Measurements from ENCODE around the gene AHI1.

AHI1 gene

GRCh38 chr6:135497412-135498184 is at the start of gene AHI1:
Gene AHI1 (minus strand): TSS chr6:135497740. CDS start chr6:135492237, 5,503 bp downstream.
- DNase-seq = peak; percentile 83

DNA sequence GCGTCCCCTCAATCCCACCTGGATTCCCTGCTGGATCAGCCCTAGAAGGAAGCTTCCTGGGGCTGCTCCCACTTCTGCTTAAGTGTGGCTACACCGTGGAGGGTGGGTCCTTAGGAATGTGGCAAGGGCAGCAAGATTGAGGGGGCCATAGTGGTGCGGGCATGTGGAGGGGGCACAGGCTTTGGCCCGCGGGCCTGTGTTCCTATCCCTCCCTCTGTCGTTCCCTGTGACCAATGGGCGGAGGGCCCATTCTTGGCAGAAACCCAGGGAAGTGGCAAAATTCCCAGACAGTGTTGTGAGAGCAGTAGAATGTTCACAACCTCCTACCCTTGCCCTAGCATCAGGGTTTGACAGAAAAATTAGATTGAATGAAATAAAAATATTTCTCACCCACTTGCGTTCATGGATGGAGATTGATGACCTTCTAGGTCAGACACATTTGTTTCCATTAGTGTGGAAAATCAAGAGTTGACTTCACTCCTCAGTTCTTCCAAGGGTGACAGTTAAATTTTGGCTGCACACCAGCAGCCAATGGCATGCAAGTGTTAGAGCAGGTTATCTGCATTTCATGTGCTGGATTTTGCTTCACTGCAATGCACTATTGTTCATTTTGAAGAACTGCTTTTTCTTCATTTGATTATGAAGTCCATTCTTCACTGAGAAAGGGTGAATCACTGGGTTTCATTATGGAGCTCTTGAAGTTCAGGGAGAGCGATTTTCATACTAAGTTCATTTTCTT is 49.3 kb upstream of the AHI1 start:
- DNase-seq = no peak

- DNase-seq = no peak
These were observed 48.7 kb upstream of the AHI1 start for GRCh38 chr6:135546206-135546605.

GRCh38 chr6:135540207-135540840 is 42.8 kb upstream of the AHI1 start:
- DNase-seq = no peak

DNA sequence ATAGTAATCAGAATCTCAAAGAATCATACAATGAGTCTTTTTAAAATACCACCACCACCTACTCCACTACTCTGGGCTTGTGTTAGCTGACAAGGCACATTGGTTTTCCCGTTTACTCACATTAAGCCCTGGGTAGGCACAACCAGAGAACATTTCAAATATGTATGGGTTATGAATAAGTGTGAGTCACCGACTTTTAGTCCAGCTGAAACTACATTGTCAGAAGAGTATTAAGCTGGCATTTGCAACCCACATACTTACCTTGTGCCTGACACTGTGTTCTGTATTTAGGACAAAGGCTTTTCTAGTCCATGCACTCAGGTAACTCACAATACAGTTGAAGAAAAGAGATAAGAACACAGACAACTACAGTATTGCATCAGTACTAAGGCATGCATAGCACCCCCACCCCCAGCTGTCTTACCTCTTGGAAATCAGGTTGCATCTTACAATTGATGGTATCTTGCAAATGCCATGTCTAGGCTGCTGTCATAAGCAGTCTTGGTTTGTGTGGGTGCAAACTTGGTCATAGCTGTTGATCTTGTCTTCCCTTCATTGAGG is 40.3 kb upstream of the AHI1 start:
- DNase-seq = no peak

GRCh38 chr6:135535989-135536414 is 38.5 kb upstream of the AHI1 start:
- no peak for DNase-seq

- DNase-seq = no peak
These were observed 37.3 kb upstream of the AHI1 start for GRCh38 chr6:135534773-135535380.

DNA sequence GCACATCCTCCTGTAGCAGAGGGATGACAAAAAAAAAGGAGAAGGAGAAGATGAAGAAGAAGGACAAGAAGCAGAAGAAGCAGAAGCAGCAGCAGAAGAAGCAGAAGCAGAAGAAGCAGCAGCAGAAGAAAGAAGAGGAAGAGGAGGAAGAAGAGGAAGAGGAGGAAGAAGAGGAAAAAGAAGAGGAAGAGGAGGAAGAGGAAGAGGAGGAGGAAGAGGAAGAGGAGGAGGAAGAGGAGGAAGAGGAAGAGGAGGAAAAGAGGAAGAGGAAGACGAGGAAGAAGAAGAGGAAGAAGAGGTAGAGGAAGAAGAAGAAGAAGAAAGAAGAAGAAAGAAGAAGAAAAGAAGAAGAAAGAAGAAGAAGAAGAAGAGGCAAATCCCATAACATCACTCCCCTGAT is 35.0 kb upstream of the AHI1 start:
- DNase-seq = no peak

DNA sequence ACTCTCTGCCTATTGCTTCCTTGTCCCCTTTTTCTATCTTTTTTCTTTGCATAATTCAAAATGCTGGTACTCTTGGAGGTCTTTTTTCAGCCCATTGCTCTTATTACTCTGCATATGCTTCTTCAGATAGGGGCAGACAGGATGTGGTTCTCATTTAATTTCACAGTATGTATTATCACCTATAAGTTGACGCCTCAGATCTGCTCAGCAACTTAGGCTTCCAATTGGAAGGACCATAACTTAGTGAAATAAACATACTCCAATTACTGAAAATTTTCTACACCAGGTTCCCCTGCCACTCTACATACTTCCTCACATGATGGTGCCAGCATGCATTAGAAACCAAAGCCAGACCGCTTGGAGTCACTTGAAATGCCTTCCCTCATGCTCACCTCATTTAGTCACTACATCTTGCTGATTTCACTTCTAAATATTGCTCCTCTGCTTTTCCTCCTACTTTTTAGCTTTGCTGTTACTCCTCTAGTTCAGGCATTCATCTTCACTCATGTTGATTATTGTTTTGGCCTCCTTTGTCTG is 34.5 kb upstream of the AHI1 start:
- DNase-seq = no peak

DNA sequence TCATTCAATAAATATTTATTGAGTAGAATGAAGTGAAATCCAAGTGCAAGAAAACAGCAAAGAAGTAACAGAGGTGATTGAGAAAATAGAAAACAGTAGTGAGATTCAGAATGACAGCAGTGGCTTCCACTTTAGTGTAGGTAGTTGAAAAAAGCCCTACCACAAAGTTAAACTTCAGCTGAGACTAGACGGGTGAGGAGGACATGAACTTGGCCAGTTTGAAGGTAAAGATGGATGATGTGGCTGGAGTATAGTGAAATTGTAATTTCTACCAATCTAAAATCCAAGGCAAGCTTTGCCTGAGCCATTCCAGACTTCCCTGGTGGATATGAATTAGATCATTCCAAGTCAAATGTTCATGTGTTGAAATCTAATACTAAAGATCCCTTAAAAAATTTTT is 32.6 kb upstream of the AHI1 start:
- no peak for DNase-seq

- DNase-seq = no peak
These were observed 30.4 kb upstream of the AHI1 start for GRCh38 chr6:135527960-135528249.

GRCh38 chr6:135527116-135527959 is 29.8 kb upstream of the AHI1 start:
- no peak for DNase-seq

GRCh38 chr6:135525594-135525993 is 28.1 kb upstream of the AHI1 start:
- no peak for DNase-seq

GRCh38 chr6:135522965-135523692 is 25.6 kb upstream of the AHI1 start:
- no peak for DNase-seq

- no peak for DNase-seq
These were observed 23.9 kb upstream of the AHI1 start for GRCh38 chr6:135521431-135521830.

- no peak for DNase-seq
These were observed 23.2 kb upstream of the AHI1 start for GRCh38 chr6:135520781-135521180.

DNA sequence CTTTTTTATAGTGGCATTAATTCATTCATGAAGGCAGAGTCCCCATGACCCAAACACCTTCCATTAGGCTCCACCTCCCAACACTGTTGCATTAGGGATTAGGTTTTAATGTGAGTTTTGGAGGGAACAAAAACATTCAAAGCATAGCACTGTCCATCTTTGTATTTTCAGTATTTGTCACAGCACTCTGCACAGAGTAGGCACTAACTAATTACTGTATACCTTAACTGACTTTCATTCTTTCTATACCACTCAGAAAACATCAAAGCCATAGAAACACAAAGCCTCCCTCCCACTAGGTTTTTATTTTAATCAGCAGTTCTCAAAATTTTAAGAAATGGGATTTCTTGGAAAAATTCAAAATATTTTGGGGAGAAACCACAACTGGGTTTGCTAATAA is 21.8 kb upstream of the AHI1 start:
- DNase-seq = no peak

- no peak for DNase-seq
These were observed 20.0 kb upstream of the AHI1 start for GRCh38 chr6:135517527-135517926.

DNA sequence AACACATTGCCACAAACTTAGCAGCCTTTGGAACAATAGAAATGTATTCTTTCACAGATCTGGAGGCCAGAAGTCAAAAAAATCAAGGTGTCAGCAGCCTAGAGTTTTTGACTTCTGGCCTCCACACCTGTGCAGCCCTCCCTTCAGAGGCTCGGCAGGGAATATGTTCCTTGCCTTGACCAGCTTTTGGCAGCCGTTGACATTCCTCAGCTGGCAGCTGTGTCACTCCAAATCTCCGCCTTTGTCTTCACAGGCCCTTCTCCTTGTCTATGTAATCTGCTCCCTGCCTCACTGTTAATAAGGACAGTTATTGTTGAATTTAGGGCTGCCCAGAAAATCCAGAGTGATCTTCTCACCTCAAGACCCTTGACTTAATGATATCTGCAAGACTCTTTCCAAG is 17.2 kb upstream of the AHI1 start:
- DNase-seq = no peak

DNA sequence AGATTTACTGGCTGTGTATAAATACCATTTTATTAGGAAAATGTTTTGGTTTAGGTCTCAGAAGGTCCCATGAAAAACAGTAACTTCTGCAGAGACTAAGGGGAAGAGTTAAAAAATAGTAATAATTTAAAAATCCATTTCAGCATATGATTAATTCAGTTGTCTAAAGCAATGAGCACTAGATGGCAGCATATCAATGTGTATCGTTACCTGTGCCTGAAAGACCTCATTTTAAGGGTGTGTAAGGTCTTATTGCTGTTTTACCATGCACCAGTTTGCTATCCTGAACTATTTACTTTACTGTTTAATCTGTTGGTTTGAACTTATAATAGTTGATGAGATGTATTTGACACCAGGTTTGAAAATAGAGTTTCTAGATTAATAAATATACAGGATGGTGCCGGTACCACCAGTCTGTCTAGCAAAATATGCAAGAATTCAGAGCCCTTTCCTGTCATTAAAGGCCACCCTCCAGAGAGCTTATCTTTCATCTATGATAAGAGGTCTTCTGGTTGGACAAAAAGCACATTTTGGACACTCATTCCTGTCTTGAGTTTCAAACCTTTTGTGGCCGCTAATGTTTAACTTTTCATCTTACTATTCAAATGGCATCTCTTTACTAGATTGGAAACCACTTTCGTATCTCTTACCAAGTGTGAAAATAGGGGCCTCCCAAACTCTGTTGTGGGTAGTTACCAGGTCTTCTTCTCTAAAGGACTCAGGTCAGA is 8.9 kb upstream of the AHI1 start:
- no peak for DNase-seq

GRCh38 chr6:135505648-135506047 is 8.1 kb upstream of the AHI1 start:
- DNase-seq = no peak
